ENCODE measurements around the gene LAIR1.

- TF ChIP-seq CTCF (IDR thresholded peaks at IDR 0.05) = no peak
- TF ChIP-seq POLR2AphosphoS5 (IDR thresholded peaks at IDR 0.05) = no peak
- TF ChIP-seq EP300 (IDR thresholded peaks at IDR 0.05) = no peak
Observed at GRCh38 chr19:54414156-54414555, 49.4 kb upstream of the LAIR1 start.
